Stimulated activated naive B cell treated with anti-CD40 and anti-IgM and Interleukin-4, amounts not matched to agents 10 μg/mL and 1 μg/mL and 100 μg/mL, for 72 hours (primary cell): ENCODE measurements around the gene MESP1.
"Not testable (repeated sequence)": the region's sequence is repeated elsewhere in the genome, so short reads cannot be mapped to it uniquely, and the experiment has no call there.

Experiments
- ATAC-seq, 2 donors: fragments of 150-1000 bp; cut with Tn5 transposase; replicated peaks; 2 replicates each; pipeline ENCODE4 v1.10.0; 2021; ENCODE audit warnings: moderate library complexity in 1 of 2
- DNase-seq: peaks from one replicate; pipeline ENCODE4 v3.0.0; 2021
- H3K27ac Mint-ChIP-seq: one replicate; pipeline ENCODE4 v1.8.0; 2022; ENCODE audit warnings: mild to moderate bottlenecking, mixed read lengths
- H3K27me3 Mint-ChIP-seq, 2 donors: one replicate each; pipeline ENCODE4 v1.8.0; 2022; ENCODE audit warnings: mixed read lengths in 2 of 2
- H3K36me3 Mint-ChIP-seq, 2 donors: one replicate each; pipeline ENCODE4 v1.8.0; 2022; ENCODE audit warnings: mixed read lengths in 2 of 2, mild to moderate bottlenecking in 1 of 2
- H3K4me1 Mint-ChIP-seq, 2 donors: one replicate each; pipeline ENCODE4 v1.8.0; 2022; ENCODE audit warnings: mixed read lengths in 2 of 2, mild to moderate bottlenecking in 1 of 2
- H3K4me3 Mint-ChIP-seq, 2 donors: one replicate each; pipeline ENCODE4 v1.8.0; 2022; ENCODE audit warnings: mild to moderate bottlenecking in 2 of 2, mixed read lengths in 2 of 2, moderate library complexity in 1 of 2
- H3K9me3 Mint-ChIP-seq, 2 donors: one replicate each; pipeline ENCODE4 v1.8.0; 2022; ENCODE audit warnings: mixed read lengths in 2 of 2, mild to moderate bottlenecking in 1 of 2

Gene MESP1, protein sequence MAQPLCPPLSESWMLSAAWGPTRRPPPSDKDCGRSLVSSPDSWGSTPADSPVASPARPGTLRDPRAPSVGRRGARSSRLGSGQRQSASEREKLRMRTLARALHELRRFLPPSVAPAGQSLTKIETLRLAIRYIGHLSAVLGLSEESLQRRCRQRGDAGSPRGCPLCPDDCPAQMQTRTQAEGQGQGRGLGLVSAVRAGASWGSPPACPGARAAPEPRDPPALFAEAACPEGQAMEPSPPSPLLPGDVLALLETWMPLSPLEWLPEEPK

DNA sequence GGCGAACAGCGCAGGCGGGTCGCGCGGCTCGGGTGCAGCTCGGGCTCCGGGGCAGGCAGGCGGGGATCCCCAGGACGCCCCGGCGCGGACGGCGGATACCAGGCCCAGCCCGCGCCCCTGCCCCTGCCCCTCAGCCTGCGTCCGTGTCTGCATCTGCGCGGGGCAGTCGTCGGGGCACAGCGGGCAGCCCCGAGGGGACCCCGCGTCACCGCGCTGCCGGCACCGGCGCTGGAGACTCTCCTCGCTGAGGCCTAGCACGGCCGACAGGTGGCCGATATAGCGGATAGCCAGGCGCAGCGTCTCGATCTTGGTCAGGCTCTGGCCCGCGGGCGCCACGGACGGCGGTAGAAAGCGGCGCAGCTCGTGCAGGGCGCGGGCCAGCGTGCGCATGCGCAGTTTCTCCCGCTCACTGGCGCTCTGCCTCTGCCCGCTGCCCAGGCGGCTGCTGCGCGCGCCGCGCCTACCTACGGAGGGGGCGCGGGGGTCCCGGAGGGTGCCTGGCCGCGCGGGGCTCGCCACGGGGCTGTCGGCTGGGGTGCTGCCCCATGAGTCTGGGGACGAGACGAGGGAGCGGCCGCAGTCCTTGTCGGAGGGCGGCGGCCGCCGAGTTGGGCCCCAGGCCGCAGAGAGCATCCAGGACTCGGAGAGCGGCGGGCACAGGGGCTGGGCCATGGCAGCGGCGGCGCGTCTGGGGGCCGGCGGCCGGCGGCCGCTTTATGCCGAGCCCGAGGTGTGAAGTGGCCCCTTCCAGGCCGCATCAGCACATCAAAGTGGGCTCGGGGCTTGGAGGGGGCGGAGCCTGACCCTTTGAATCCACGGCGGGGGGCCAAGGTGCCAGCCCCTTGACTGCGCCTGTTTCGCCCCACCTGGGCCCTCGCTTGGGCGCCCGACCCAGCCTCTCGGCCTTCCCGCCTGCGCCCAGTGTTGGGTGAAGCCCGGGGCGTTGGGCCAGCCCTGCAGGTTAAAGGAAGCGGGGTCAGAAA lies at the start of gene MESP1:
Gene MESP1 (minus strand): TSS at position 690 of the 983 bp plus-strand sequence. CDS start 18 bp downstream, at position 672.
- no peaks in the 10 kb centered on the region for H3K4me1 Mint-ChIP-seq
- peak within 1 kb of the TSS; percentile 73 for H3K27ac Mint-ChIP-seq
- H3K9me3 Mint-ChIP-seq, result no peaks in the 10 kb centered on the region
- ATAC-seq (peak; percentile 90 to 91), DNase-seq (peak; percentile 90)
- no peaks in the 10 kb centered on the region for H3K36me3 Mint-ChIP-seq
- H3K4me3 Mint-ChIP-seq, result peak within 1 kb of the TSS; percentile 77 to 80
- H3K27me3 Mint-ChIP-seq, result peaks cover 14 to 36% of the 10 kb centered on the region in 2 donors

DNA sequence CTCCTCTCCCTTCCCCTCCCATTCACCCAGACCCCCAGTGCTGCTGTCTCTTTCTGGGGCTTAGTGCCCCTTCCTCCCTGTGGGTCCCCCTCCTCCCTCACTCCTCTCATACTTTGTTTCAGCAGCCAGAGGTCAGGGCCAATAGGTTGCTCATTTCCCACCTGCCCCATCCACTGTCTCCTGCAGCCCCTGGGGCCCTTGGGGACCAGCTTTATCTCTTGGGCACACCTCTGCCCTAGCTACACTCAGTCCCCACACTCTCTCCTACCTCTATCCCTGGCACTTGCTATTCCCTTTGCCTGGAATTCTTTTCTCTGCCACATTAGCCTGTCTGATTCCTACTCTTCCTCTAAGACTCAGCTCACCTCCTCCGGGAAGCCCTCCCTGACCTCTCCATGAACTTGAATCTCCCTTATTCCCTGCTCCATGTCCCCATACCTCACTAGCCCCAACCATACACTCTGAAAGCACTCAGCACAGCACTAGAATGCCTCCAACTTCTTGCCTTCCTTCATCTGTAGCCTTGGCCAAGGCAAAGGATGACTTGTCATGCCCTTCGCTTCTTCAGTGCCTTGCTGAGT lies 49.0 kb upstream of the MESP1 start:
- DNase-seq (no peak), ATAC-seq (no peak)
- Mint-ChIP-seq H3K27ac (no peak overlapping the region), H3K27me3 (peaks cover 13% of the 10 kb centered on the region in 2 donors), H3K36me3 (no peaks in the 10 kb centered on the region), H3K4me1 (peaks cover 0 to 6% of the 10 kb centered on the region in 2 donors), H3K4me3 (no peak overlapping the region), H3K9me3 (no peaks in the 10 kb centered on the region)

DNA sequence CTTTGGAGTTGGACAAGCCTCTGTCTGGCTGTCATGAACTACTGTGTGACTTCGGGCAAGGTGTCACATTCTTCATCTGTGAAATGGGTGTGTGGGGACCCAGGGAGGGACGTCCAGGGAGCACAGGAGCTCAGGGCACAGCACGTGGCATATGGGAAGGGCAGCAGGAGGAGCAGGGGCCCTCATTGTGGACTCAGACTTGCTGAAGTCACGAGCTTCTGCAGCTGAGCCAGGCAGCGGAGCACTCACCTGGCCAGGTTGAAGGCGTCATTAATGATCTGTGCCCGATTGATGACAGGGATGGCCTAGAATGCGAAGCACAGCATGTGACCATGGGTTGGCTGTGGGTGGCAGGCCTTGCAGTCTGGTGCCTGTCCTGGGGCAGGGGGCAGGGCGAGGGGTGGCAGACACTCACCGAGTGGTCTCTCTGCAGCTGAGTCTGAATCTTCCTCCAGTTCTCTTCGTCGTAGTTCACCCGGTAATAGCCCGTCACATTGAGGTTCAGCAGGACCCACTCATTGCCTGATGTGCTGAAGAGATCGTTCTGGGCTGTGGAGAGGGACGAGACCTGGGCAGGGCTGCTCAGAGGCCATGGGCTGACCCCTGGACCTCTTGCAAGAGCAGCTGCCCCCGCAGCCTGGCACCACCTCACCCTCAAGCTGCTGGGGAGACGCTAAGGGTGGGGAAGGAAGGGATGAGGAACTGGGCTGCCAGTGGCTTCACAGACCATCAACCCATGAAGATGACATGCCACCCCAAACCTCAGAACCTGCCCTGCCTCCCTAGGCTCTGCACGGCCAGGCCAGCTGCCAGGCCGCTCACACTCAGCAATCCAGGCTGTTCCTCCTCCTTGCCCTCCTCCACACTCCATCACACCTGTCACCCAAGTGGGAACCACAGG lies 48.2 kb upstream of the MESP1 start:
- peak; percentile 53 to 69 for ATAC-seq
- H3K27me3 Mint-ChIP-seq, result peaks cover 13% of the 10 kb centered on the region in 2 donors
- H3K4me3 Mint-ChIP-seq, result no peak overlapping the region
- H3K4me1 Mint-ChIP-seq, result peaks cover 0 to 6% of the 10 kb centered on the region in 2 donors
- DNase-seq, result no peak
- no peaks in the 10 kb centered on the region for H3K9me3 Mint-ChIP-seq
- no peak overlapping the region for H3K27ac Mint-ChIP-seq
- H3K36me3 Mint-ChIP-seq, result no peaks in the 10 kb centered on the region

DNA sequence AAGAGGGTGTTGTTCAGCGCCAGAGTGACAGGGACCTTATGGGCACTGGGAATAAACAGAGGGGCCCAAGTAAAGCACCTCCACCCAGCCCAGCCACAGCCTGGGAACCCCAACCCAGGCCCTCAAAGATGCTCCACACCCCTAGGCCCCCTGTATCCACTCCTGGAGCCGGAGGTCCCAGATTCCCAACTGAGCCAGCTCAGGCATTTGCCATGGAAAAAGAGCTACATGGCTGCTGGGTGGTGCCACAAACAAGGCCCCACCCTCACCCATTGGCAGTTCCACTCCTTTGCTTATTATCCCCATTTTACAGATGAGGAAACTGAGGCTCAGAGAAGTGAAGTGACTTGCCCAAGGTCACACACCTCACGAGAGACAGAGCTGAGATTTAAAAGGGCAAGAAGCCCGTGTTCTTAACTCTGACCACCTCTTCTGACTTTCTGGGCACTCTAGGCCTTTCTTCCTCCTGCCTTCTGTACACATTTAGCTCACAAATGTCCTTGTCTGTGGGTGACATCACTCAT lies 46.7 kb upstream of the MESP1 start:
- Mint-ChIP-seq H3K9me3 (no peaks in the 10 kb centered on the region), H3K27me3 (peaks cover 10 to 13% of the 10 kb centered on the region in 2 donors), H3K27ac (no peak overlapping the region), H3K4me1 (peaks cover 0 to 6% of the 10 kb centered on the region in 2 donors), H3K4me3 (no peak overlapping the region), H3K36me3 (no peaks in the 10 kb centered on the region)
- DNase-seq (no peak), ATAC-seq (no peak)

DNA sequence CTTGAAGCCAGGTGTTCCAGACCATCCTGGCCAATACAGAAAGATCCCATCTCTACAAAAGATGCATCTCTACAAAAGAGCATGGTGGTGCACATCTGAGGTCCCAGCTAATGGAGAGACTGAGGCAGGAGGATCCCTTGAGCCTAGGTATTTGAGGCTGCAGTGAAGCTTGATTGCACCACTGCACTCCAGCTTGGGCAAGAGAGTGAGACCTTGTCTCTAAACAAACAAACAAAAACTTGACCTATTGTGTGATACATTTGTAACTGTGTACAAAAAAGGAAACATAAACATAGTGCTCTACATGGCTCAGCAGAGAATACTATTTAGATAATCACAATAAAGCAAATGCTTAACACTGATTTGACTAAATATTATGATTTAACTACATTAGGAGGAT lies 44.9 kb upstream of the MESP1 start:
- no peaks in the 10 kb centered on the region for H3K36me3 Mint-ChIP-seq
- H3K4me1 Mint-ChIP-seq, result peaks cover 0 to 6% of the 10 kb centered on the region in 2 donors
- ATAC-seq, result no peak
- no peak overlapping the region for H3K27ac Mint-ChIP-seq
- H3K4me3 Mint-ChIP-seq, result no peak overlapping the region
- no peaks in the 10 kb centered on the region for H3K27me3 Mint-ChIP-seq
- H3K9me3 Mint-ChIP-seq, result no peaks in the 10 kb centered on the region
- DNase-seq, result no peak

DNA sequence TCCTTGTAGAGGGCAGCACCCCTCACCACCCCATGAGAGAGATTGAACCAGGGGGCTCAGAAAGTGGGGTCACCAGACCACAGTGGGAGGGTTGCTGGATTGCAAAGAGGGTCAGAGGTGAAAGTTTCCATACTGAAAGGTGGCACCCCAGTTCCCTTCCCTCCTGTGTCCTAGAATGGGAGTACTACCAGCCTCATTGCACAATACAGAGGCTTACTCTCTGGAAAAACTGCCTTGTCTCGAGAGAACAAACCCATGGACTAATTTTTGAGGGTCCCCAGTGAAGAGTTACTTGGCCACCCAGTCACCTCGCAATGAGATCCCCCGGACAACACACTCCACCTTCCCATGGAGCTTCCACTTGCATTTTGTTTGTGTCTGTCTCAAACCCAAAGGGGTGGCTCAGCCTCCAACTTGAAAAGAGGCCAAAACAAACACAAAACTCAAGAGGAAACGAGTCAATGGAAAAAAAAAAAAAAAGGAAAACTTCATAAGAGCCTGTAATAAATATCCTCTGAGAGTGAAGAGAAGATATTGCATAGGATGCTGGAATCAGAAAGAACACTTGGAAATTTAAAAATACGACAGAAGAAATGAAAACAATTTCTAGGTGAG lies 43.7 kb upstream of the MESP1 start:
- H3K27me3 Mint-ChIP-seq, result no peaks in the 10 kb centered on the region
- DNase-seq, result no peak
- no peak for ATAC-seq
- H3K4me1 Mint-ChIP-seq, result peaks cover 0 to 2% of the 10 kb centered on the region in 2 donors
- no peaks in the 10 kb centered on the region for H3K9me3 Mint-ChIP-seq
- H3K4me3 Mint-ChIP-seq, result no peak overlapping the region
- H3K36me3 Mint-ChIP-seq, result no peaks in the 10 kb centered on the region
- H3K27ac Mint-ChIP-seq, result no peak overlapping the region

DNA sequence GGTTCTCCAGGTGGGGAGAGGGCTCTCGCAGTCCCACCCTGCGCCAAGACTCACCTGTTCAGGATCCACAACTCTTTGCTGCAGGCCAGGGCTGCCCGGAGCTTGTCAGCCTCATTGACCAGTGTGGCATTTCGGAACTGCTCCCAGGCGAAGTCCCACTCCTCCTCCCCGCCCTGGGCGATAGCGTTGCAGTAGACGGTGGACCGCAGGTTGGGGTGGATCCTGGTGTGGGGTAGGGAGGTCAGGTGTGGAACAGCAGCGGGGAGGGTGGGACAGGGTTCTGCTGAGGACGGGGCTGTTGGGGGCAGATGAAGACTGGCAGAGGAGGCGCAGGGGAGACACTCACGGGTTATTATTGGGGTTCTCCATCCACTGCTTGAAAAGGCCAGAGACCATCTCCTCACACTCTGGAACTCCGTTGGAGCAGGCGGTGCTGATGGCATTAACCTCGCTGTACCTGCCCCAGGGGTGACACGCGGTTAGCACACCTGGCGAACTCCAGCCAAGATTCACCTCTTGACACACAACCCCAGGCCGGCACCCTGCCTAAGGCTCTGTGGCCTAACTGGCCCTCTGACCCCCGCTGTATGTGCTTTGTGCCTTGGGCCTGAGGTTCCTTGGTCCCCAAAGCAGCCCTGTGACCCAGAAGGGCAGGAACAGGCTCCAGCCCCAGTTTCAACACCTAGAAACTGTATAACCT lies 41.2 kb upstream of the MESP1 start:
- H3K27me3 Mint-ChIP-seq, result no peaks in the 10 kb centered on the region
- peaks cover 4 to 7% of the 10 kb centered on the region in 2 donors for H3K9me3 Mint-ChIP-seq
- no peak overlapping the region for H3K4me3 Mint-ChIP-seq
- no peaks in the 10 kb centered on the region for H3K4me1 Mint-ChIP-seq
- no peak for DNase-seq
- no peak overlapping the region for H3K27ac Mint-ChIP-seq
- H3K36me3 Mint-ChIP-seq, result no peaks in the 10 kb centered on the region
- ATAC-seq, result no peak

DNA sequence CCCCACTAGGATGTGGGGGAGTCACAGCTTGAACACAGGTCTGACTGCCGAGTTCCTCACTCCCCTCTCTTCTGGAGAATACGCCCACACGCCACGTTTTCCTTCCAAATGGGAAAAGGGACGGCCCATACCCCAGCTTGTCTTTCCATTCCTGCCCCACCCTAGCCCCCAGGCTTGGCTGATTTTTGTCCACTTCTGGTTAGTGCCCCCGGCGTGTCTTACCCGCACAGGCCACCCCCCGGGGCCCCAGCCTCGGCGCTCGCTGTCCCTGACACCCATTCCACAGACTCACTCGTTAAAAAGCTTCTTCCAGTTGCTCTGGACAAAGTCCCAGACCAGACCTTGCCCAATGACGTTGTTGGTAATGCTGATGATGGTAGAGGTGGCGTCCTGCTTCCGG lies 39.6 kb upstream of the MESP1 start:
- ATAC-seq (no peak), DNase-seq (no peak)
- Mint-ChIP-seq H3K4me1 (no peaks in the 10 kb centered on the region), H3K4me3 (no peak overlapping the region), H3K27ac (no peak overlapping the region), H3K27me3 (no peaks in the 10 kb centered on the region), H3K9me3 (peaks cover 4 to 7% of the 10 kb centered on the region in 2 donors), H3K36me3 (no peaks in the 10 kb centered on the region)

DNA sequence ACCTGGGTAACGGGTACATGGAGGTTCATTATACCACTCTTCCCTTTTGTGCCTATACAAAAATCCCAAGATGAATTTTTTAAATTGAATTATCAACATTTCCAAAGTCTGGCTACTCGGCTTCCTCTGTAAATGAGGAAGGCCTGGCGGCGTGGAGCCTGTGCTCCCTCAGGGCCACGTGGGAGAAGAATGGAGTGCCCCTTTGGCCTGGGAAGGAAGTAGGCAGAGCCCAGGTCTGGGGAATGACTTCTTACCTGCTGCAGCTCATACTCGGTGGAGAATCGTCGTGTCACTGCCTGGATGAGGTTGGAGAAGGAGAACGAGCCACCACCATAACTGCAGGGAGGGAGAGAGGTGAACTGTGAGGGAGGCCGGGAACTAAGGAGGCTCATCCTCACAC lies 39.2 kb upstream of the MESP1 start:
- H3K36me3 Mint-ChIP-seq, result no peaks in the 10 kb centered on the region
- no peak for ATAC-seq

DNA sequence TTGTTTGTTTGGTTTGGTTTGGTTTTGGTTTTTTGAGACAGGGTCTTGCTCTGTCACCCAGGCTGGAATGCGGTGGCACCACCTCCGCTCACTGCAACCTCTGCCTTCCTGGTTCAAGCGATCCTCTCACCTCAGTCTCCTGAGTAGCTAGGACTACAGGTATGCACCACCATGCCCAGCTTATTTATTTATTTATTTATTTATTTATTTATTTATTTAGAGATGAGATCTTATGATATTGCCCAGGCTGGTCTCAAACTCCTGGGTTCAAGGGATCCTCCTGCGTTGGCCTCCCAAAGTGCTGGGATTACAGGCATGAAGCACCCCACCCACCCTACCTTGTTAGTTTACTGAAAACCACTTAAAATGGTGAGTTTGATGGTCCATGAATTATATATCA lies 37.5 kb upstream of the MESP1 start:
- H3K36me3 Mint-ChIP-seq, H3K27ac Mint-ChIP-seq, H3K27me3 Mint-ChIP-seq, DNase-seq, H3K9me3 Mint-ChIP-seq, ATAC-seq, H3K4me3 Mint-ChIP-seq, H3K4me1 Mint-ChIP-seq: not testable (repeated sequence)

More for the DNA sequence above, 39.2 kb upstream of the MESP1 start:
- no peak for DNase-seq
- H3K27me3 Mint-ChIP-seq, result no peaks in the 10 kb centered on the region
- H3K4me3 Mint-ChIP-seq, result no peak overlapping the region
- peaks cover 4 to 7% of the 10 kb centered on the region in 2 donors for H3K9me3 Mint-ChIP-seq
- no peaks in the 10 kb centered on the region for H3K4me1 Mint-ChIP-seq
- H3K27ac Mint-ChIP-seq, result no peak overlapping the region

DNA sequence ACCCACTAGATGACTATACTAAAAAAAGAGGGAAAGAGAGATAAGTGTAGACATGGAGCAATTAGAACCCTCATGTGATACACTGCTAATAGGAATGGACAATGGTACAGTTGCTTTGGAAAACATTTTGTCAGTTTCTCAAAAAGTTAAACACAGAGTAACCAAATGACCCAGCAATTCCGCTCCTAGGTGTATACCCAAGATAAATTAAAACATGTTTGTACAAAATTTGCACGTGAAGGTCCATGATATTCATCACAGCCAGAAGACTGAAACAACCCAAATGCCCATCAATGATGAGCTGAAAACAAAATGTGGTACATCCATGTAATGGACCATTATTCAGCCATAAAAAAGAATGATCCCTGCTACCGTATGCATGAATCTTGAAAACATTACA lies 36.9 kb upstream of the MESP1 start:
- ATAC-seq, result no peak
- H3K27ac Mint-ChIP-seq, result no peak overlapping the region

DNA sequence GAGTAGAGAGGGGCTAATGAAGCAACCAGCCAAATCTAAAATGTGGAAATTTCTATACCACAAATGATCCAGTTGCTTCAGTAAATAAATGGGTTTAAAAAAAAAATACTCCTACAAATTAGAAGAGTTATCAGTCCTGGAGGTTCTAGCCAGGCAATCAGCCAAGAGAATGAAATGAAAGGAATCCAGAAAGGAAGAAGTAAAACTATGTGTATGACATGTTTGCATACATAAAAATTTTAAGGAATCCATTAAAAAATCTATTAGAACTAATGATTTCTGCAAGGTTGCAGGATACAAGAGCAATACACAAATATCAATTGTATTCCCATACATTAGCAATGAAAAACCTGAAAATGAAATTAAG lies 34.7 kb upstream of the MESP1 start:
- Mint-ChIP-seq H3K27me3 (no peaks in the 10 kb centered on the region), H3K36me3 (no peaks in the 10 kb centered on the region), H3K4me1 (peaks cover 19 to 24% of the 10 kb centered on the region in 2 donors), H3K4me3 (no peak overlapping the region), H3K9me3 (peaks cover 4 to 10% of the 10 kb centered on the region in 2 donors), H3K27ac (no peak overlapping the region)
- no peak for DNase-seq
- no peak for ATAC-seq

More for the DNA sequence above, 36.9 kb upstream of the MESP1 start:
- Mint-ChIP-seq H3K9me3 (peaks cover 4 to 7% of the 10 kb centered on the region in 2 donors), H3K4me1 (peaks cover 3% of the 10 kb centered on the region in 2 donors), H3K36me3 (no peaks in the 10 kb centered on the region), H3K4me3 (no peak overlapping the region), H3K27me3 (no peaks in the 10 kb centered on the region)
- no peak for DNase-seq
